HepG2 (cell line): ENCODE results near the gene CRKL. TPM values are rescaled to one million over a fixed set of nuclear protein-coding genes. Genes with fewer than 3 reads are reported as not detected.

ENCODE experiments used
- AGO1 ChIP-seq: fragments of 200-400 bp; formaldehyde crosslinking; IDR thresholded peaks from 2 replicates; pipeline ENCODE4 v1.6.1; 2017; ENCODE audit warnings: mild to moderate bottlenecking, low read depth, low read length, moderate library complexity; ENCODE audit not compliant: poor library complexity, severe bottlenecking
- DMTF1 ChIP-seq: sonication (generic); formaldehyde crosslinking; IDR thresholded peaks from 2 replicates; pipeline ENCODE4 v1.4.0; 2020; ENCODE audit warnings: mild to moderate bottlenecking, missing genetic modification reagents
- FOXO4 ChIP-seq: sonication (generic); formaldehyde crosslinking; conservative IDR thresholded peaks from 2 replicates; pipeline ENCODE4 v1.8.1; 2023; ENCODE audit warnings: missing genetic modification reagents
- JARID2 ChIP-seq: sonication (generic); formaldehyde crosslinking; IDR thresholded peaks from 2 replicates; pipeline ENCODE4 v1.8.1; 2023; ENCODE audit warnings: missing genetic modification reagents, inconsistent platforms; ENCODE audit not compliant: insufficient replicate concordance
- KAT8 ChIP-seq: IDR thresholded peaks from 2 replicates; pipeline ENCODE4 v1.6.1; 2016; ENCODE audit warnings: missing genetic modification reagents, missing compliant biosample characterization
- SALL2 ChIP-seq: sonication (generic); formaldehyde crosslinking; IDR thresholded peaks from 2 replicates; pipeline ENCODE4 v1.8.1; 2023; ENCODE audit warnings: mild to moderate bottlenecking, missing genetic modification reagents, inconsistent platforms
- SOX13 ChIP-seq, 3 experiments: fragments of 450-650 bp in 1 of 3; sonication (generic) in 1 of 3; formaldehyde crosslinking in 1 of 3; IDR thresholded peaks in 2 of 3; conservative IDR thresholded peaks in 1 of 3; 2 replicates each; pipeline versions ENCODE4 v1.5.0 to v1.6.1; 2016 to 2020; ENCODE audit warnings: antibody characterized with exemption in 1 of 3, mild to moderate bottlenecking in 1 of 3, missing compliant biosample characterization in 1 of 3, missing genetic modification reagents in 1 of 3, moderate library complexity in 1 of 3
- SP4 ChIP-seq: sonication (generic); formaldehyde crosslinking; IDR thresholded peaks from 2 replicates; pipeline ENCODE4 v1.8.1; 2023; ENCODE audit warnings: mild to moderate bottlenecking, missing genetic modification reagents
- THAP11 ChIP-seq: IDR thresholded peaks from 2 replicates; pipeline ENCODE4 v1.6.1; 2016; ENCODE audit warnings: missing biosample characterization, missing genetic modification reagents
- ZC3H13 ChIP-seq: sonication (generic); formaldehyde crosslinking; IDR thresholded peaks from 2 replicates; pipeline ENCODE4 v1.8.1; 2023; ENCODE audit warnings: mild to moderate bottlenecking, missing genetic modification reagents, moderate library complexity
- ZNF230 ChIP-seq: sonication (generic); formaldehyde crosslinking; IDR thresholded peaks from 2 replicates; pipeline ENCODE4 v1.4.0; 2020; ENCODE audit warnings: mild to moderate bottlenecking, missing genetic modification reagents
- ZNF275 ChIP-seq: sonication (generic); formaldehyde crosslinking; IDR thresholded peaks from 2 replicates; pipeline ENCODE4 v1.8.0; 2022; ENCODE audit warnings: missing genetic modification reagents, mild to moderate bottlenecking, inconsistent platforms, borderline replicate concordance
- ZNF570 ChIP-seq: sonication (generic); formaldehyde crosslinking; IDR thresholded peaks from 2 replicates; pipeline ENCODE4 v1.4.0; 2020; ENCODE audit warnings: mild to moderate bottlenecking, missing genetic modification reagents, borderline replicate concordance
- ZNF687 ChIP-seq: sonication (generic); formaldehyde crosslinking; IDR thresholded peaks from 2 replicates; pipeline ENCODE4 v1.5.1; 2020; ENCODE audit warnings: mild to moderate bottlenecking, missing genetic modification reagents, moderate library complexity
- ZNF766 ChIP-seq: sonication (generic); formaldehyde crosslinking; IDR thresholded peaks from 2 replicates; pipeline ENCODE4 v1.5.0; 2020; ENCODE audit warnings: missing genetic modification reagents, borderline replicate concordance
- ZNF782 ChIP-seq: sonication (generic); formaldehyde crosslinking; IDR thresholded peaks from 2 replicates; pipeline ENCODE4 v1.4.0; 2020; ENCODE audit warnings: missing genetic modification reagents, mild to moderate bottlenecking, borderline replicate concordance
- polyA plus RNA-seq, 8 experiments: library from polyadenylated mRNA; depleted of rRNA in 3 of 8; stranded (reverse) in 7 of 8; unstranded in 1 of 8; fragments of >200 nt; fragmentation: Illumina TruSeq in 4 of 8; extraction: Trizol in 4 of 8; gene quantifications; 2 replicates each; pipeline versions ENCODE4 v1.2.1 to v1.2.3, GENCODE V29; 2011 to 2016; ENCODE audit warnings: low read depth in 4 of 8, missing spikeins in 1 of 8, mixed read lengths in 1 of 8; ENCODE audit not compliant: insufficient read depth in 1 of 8
- total RNA-seq, 5 experiments: library from RNA; depleted of rRNA; stranded (reverse); fragments of >200 nt; fragmentation: Illumina TruSeq; extraction: Trizol; gene quantifications; 2 replicates each; pipeline ENCODE4 v1.2.3, GENCODE V29; 2016; ENCODE audit warnings: low read depth in 1 of 5

CRKL gene
- total and polyA plus RNA-seq, 2 of the 13 experiments (the other 11 are each of a cell fraction or from before 2014, with no cell fraction given) = 37.4 to 60.6 TPM

- TF ChIP-seq FOXO4 (no peak), ZNF782 (CRISPR knock-in tag) (peak; percentile 39; the same call in 1 of the 2 replicates), SP4 (CRISPR knock-in tag) (0 out of 2 replicates have a peak, but pooled peaks have one; percentile 37), KAT8 (CRISPR knock-in tag) (0 out of 2 replicates have a peak, but pooled peaks have one; percentile 30), ZNF766 (CRISPR knock-in tag) (no peak), ZNF230 (0 out of 2 replicates have a peak, but pooled peaks have one; percentile 65), SOX13 (IDR thresholded peaks at IDR 0.05) (no peak), SOX13 (CRISPR knock-in tag; conservative IDR thresholded peaks at IDR 0.05 in 1 of 2, IDR thresholded peaks at IDR 0.05 in 1 of 2) (peak in 1 of 2 experiments; percentile 20; a peak in 1 of 4 replicates), DMTF1 (CRISPR knock-in tag) (no peak), THAP11 (CRISPR knock-in tag) (no peak), ZNF687 (peak; percentile 89), AGO1 (no peak), SALL2 (0 out of 2 replicates have a peak, but pooled peaks have one; percentile 19), ZNF570 (CRISPR knock-in tag) (no peak), ZC3H13 (CRISPR knock-in tag) (0 out of 2 replicates have a peak, but pooled peaks have one; percentile 63), JARID2 (CRISPR knock-in tag) (no peak), ZNF275 (CRISPR knock-in tag) (no peak)
Measured at GRCh38 chr22:20965104-20965887, 48.1 kb downstream of the CRKL start (continued).
